Thoracic aorta endothelial cell (primary cell): Measurements from ENCODE around the gene SACM1L. TPM values are rescaled to one million over a fixed set of nuclear protein-coding genes. Genes with fewer than 3 reads are reported as not detected.

ENCODE experiments used
- small RNA-seq: library from RNA; depleted of rRNA; stranded (forward); fragments of <200 nt; gene quantifications from one replicate; pipeline ENCODE3, GENCODE V24; 2012
- total RNA-seq: library from RNA; depleted of rRNA; stranded (reverse); fragments of >200 nt; gene quantifications from 2 replicates; pipeline ENCODE4 v1.2.3, GENCODE V29; 2012

The SACM1L gene, protein sequence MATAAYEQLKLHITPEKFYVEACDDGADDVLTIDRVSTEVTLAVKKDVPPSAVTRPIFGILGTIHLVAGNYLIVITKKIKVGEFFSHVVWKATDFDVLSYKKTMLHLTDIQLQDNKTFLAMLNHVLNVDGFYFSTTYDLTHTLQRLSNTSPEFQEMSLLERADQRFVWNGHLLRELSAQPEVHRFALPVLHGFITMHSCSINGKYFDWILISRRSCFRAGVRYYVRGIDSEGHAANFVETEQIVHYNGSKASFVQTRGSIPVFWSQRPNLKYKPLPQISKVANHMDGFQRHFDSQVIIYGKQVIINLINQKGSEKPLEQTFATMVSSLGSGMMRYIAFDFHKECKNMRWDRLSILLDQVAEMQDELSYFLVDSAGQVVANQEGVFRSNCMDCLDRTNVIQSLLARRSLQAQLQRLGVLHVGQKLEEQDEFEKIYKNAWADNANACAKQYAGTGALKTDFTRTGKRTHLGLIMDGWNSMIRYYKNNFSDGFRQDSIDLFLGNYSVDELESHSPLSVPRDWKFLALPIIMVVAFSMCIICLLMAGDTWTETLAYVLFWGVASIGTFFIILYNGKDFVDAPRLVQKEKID
- 42.8 and 48.9 TPM in 2 replicates for total RNA-seq

DNA sequence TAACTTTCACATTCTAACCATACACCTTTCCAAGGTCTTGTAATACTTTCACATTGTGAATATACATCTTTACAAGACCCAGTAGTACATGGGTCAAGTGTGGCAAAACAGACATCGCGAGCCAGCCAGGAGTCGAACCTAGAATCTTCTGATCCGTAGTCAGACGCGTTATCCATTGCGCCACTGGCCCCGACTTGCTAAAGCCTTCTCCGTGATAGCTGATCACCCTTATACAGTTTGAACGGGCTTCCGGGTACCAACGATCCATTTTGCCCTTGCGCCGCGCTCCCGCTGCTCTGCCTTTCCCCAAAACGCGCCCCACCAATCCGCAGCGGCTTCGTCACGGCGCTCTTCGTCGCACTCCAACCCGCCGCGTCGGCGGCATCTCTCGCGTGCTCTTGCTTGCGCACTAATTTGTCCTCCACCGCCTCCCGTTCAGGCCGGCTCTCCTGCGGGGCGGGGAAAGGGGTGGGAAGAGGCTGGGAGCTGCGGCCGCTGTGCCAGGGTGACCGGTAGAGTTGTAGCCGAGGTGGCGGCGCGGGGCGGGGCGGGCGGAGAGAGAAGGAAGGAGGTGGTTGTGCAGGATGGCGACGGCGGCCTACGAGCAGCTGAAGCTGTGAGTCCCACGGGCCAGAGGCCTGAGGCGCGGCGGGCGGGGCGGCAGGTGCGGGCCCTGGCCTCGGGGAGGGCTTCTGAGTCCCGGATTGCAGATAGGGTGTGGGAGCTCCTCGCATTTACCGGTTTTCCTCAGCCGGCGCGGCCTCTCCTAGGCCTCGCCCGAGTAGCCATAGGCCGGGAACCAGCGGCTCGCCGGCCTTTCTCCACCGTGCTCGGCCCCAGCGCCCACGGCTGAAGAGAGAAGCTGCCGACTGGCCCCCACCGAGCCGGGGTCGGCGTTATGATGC lies at the start of gene SACM1L:
Gene SACM1L, plus strand, starts transcription at position 515 of the 905 bp plus-strand sequence. Its CDS starts 70 bp downstream, at position 585.

Small RNAs within 50 kb of the gene (small RNA-seq; reads per million reads assigned to genes)
- gene RN7SL145P = not detected

Other genes starting within 250 kb of the SACM1L start
- 23.8 and 26.2 TPM in 2 replicates for gene LIMD1, start 94.6 kb upstream of the SACM1L start, total RNA-seq
- gene SLC6A20, start 107.1 kb downstream of the SACM1L start, total RNA-seq = not detected in 2 replicates
- 18.0 and 18.1 TPM in 2 replicates for gene LZTFL1, start 152.7 kb downstream of the SACM1L start, total RNA-seq
- not detected in 2 replicates for gene CCR9, start 197.1 kb downstream of the SACM1L start, total RNA-seq